Body of pancreas (tissue), 4 donors: Measurements from ENCODE around the gene PRDM7. TPM values are rescaled to one million over a fixed set of nuclear protein-coding genes. Genes with fewer than 3 reads are reported as not detected.

Experiments used
- ATAC-seq: fragments of 150-250 bp; one replicate; pipeline ENCODE4 v1.9.1; 2016
- DNase-seq, 4 donors: peaks; one replicate each; pipeline ENCODE4 v3.0.0-alpha.2; 2019
- H3K27ac ChIP-seq, 4 donors: fragments of 200-600 bp; sonication (generic); 1 replicate in 3 of 4; 2 replicates in 1 of 4; pipeline versions ENCODE4 v1.5.1 to v1.6.1; 2016 to 2019; ENCODE audit warnings: mild to moderate bottlenecking in 1 of 4, mixed read lengths in 1 of 4, moderate library complexity in 1 of 4
- H3K27me3 ChIP-seq, 2 donors: fragments of 200-600 bp; sonication (generic); one replicate each; pipeline ENCODE4 v1.6.0; 2016; ENCODE audit warnings: mild to moderate bottlenecking in 1 of 2
- H3K36me3 ChIP-seq, 2 donors: fragments of 200-600 bp; sonication (generic); replicated peaks in 1 of 2; 2 replicates each; pipeline ENCODE4 v1.5.1; 2016; ENCODE audit warnings: low read depth in 2 of 2; ENCODE audit not compliant: insufficient read depth in 1 of 2
- H3K4me1 ChIP-seq: fragments of 200-600 bp; sonication (generic); one replicate; pipeline ENCODE4 v1.6.0; 2016
- H3K4me3 ChIP-seq, 2 donors: fragments of 200-600 bp; sonication (generic); 1 replicate in 1 of 2; 2 replicates in 1 of 2; pipeline ENCODE4 v1.5.1; 2016 to 2019
- H3K9me3 ChIP-seq, 3 donors: fragments of 200-600 bp; sonication (generic); 1 replicate in 2 of 3; 2 replicates in 1 of 3; pipeline ENCODE4 v1.5.1; 2016
- CTCF ChIP-seq, 7 experiments: fragments of 450-650 bp in 4 of 7; fragments of 200-600 bp in 3 of 7; sonication (generic) in 3 of 7; IDR thresholded peaks; one replicate each; pipeline ENCODE4 v1.5.1; 2016 to 2019; ENCODE audit warnings: antibody characterized with exemption in 7 of 7
- POLR2A ChIP-seq, 3 donors: fragments of 450-650 bp; IDR thresholded peaks; one replicate each; pipeline ENCODE4 v1.6.1; 2016; ENCODE audit warnings: antibody characterized with exemption in 3 of 3, mild to moderate bottlenecking in 2 of 3
- WGBS, 2 donors: methylation state at CpG; one replicate each; pipeline ENCODE4 v1.1.5; 2017; 5-methylcytosine and 5-hydroxymethylcytosine counted together
- intact Hi-C: fragments of 100-400 bp; cut with DNase I; formaldehyde crosslinking; loops from one replicate; pipeline ENCODE4 v1.15.1; 2023
- total RNA-seq, 2 donors: library from RNA; depleted of rRNA; stranded (reverse); fragments of >200 nt; gene quantifications; one replicate each; pipeline ENCODE4 v1.1.0, GENCODE V29; 2016

The PRDM7 gene
- total RNA-seq, 2 donors from 2014 or later: not detected

DNA sequence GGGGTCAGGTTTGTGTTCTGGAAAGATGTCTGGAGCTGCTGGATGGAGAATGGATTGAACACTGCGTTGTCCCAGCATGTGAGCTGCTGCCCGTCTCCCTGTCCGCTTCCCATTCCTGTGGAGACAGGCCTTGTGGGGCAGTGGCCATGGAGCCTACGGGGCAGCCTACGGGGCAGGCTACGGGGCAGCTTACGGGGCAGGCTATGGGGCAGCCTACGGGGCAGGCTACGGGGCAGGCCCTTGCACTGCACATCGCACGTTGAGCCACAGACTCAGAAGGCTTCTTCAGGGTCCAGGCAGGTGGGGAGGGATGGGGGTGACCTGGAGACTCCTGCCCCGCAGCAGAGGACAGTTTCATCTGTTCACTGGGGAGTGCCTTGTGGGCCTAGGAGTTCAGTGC is 48.1 kb downstream of the PRDM7 start:
- H3K4me3 ChIP-seq: no peak overlapping the region
- intact Hi-C loops: no loop called here
- ATAC-seq: no peak

GRCh38 chr16:90027611-90028010 is 49.5 kb downstream of the PRDM7 start:
- Histone ChIP-seq H3K27me3 (no peaks in the 10 kb centered on the region), H3K27ac (no peak overlapping the region), H3K9me3 (no peaks in the 10 kb centered on the region), H3K4me3 (no peak overlapping the region), H3K36me3 (peaks cover 0 to 15% of the 10 kb centered on the region in 2 donors), H3K4me1 (peaks cover 9% of the 10 kb centered on the region)
- intact Hi-C loops: no loop called here
- TF ChIP-seq CTCF (IDR thresholded peaks at IDR 0.05): no peak
- no peak for TF ChIP-seq POLR2A (IDR thresholded peaks at IDR 0.05)
- ATAC-seq: no peak
- DNase-seq: no peak
- 91 to 94% methylated on average over 17 of the region's 17 CpGs for WGBS, 2 donors

More for the DNA sequence above, 48.1 kb downstream of the PRDM7 start:
- Histone ChIP-seq H3K27me3 (no peaks in the 10 kb centered on the region), H3K27ac (no peak overlapping the region), H3K4me1 (no peaks in the 10 kb centered on the region), H3K36me3 (peaks cover 0 to 19% of the 10 kb centered on the region in 2 donors), H3K9me3 (no peaks in the 10 kb centered on the region)
- DNase-seq: no peak
- WGBS, 2 donors: 93 to 95% methylated on average over 7 to 12 of the region's 12 CpGs
- no peak for TF ChIP-seq POLR2A (IDR thresholded peaks at IDR 0.05)
- TF ChIP-seq CTCF (IDR thresholded peaks at IDR 0.05): no peak

DNA sequence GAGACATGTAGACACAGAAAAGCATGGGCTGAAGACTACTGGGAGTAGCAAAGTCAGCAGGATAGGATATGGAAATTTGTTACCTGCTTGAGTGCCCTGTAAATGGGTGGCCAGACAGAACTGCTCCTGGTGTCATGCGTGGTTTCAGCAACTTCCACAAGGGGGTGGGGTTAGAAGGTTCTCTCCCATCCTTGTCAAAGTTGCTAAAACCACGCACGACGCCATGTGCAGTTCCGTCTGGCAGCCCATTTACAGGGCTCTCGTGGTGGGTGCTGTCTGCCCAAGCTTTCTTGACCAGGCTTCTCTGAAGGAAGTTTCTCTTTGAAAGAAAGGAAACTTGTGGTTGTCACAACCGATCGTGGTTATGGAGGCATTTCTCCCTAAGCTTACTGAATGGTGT is 51.0 kb downstream of the PRDM7 start:
- no peak for DNase-seq
- peaks cover 21% of the 10 kb centered on the region for H3K4me1 ChIP-seq
- H3K36me3 ChIP-seq: peaks cover 0 to 1% of the 10 kb centered on the region in 2 donors
- H3K27ac ChIP-seq: no peak overlapping the region
- WGBS, 2 donors: 64 to 85% methylated on average over 6 to 8 of the region's 8 CpGs
- H3K9me3 ChIP-seq: no peaks in the 10 kb centered on the region
- H3K4me3 ChIP-seq: no peak overlapping the region
- ATAC-seq: no peak
- TF ChIP-seq CTCF (IDR thresholded peaks at IDR 0.05) (no peak), POLR2A (IDR thresholded peaks at IDR 0.05) (no peak)
- H3K27me3 ChIP-seq: no peaks in the 10 kb centered on the region
- intact Hi-C loops: no loop called here

DNA sequence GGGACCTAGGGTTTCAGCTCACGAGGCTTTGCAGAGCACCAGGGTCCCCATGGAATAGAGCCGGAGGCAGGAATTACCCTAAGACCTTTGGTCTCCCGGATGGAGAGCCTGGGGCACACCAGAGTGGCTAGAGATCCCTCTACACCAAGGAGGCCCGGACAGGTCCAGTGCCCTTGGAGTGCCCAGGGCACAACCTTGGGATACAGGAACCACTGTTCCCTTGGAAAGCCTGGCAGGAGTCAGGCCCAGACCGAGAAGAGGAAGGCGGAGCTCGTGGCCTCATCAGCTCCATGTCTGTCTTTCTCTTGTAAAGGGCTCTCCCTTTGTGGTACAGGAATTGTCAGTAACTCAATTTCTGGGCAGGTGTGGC is 54.1 kb downstream of the PRDM7 start:
- TF ChIP-seq POLR2A (IDR thresholded peaks at IDR 0.05): no peak
- H3K36me3 ChIP-seq: no peaks in the 10 kb centered on the region
- H3K4me1 ChIP-seq: peaks cover 44% of the 10 kb centered on the region
- H3K27ac ChIP-seq: peak overlapping the region in 3 of 4 donors; percentile 33 to 73 (median 51)
- H3K27me3 ChIP-seq: no peaks in the 10 kb centered on the region
- ATAC-seq (no peak), DNase-seq (no peak)
- WGBS, 2 donors: 30 to 32% methylated on average over 5 to 7 of the region's 7 CpGs
- intact Hi-C loops: no loop called here
- no peaks in the 10 kb centered on the region for H3K9me3 ChIP-seq
- peak overlapping the region; percentile 79 to 80 for H3K4me3 ChIP-seq

- TF ChIP-seq CTCF (IDR thresholded peaks at IDR 0.05) (peak in 1 of 7 experiments; percentile 4), POLR2A (IDR thresholded peaks at IDR 0.05) (peak in 2 of 3 donors; percentile 66 to 72)
- Histone ChIP-seq H3K4me3 (peak overlapping the region; percentile 79 to 80), H3K27me3 (no peaks in the 10 kb centered on the region), H3K9me3 (no peaks in the 10 kb centered on the region), H3K36me3 (no peaks in the 10 kb centered on the region), H3K4me1 (peaks cover 47% of the 10 kb centered on the region), H3K27ac (peak overlapping the region in 3 of 4 donors; percentile 33 to 73 (median 51))
- peak; percentile 86 for ATAC-seq
- peak; percentile 93 to 95 (median 94) for DNase-seq
- intact Hi-C loops: no loop called here
- WGBS, 2 donors: 5 to 23% methylated on average over 10 to 57 of the region's 57 CpGs
Measured at GRCh38 chr16:90022209-90023077, 54.7 kb downstream of the PRDM7 start.
